GM12865 (cell line): ENCODE data around the gene RNF26.

Experiments used
- DNase-seq: peaks from one replicate; pipeline ENCODE4 v3.0.0; 2010; ENCODE audit warnings: low read depth
- H3K4me3 ChIP-seq: 2 replicates; pipeline ENCODE4 v1.5.1; 2011; ENCODE audit warnings: mild to moderate bottlenecking, low read depth, low read length, control low read depth
- TF ChIP-seq, protein P1 (sequence below): IDR thresholded peaks from 2 replicates; pipeline ENCODE4 v1.5.1; 2011; ENCODE audit warnings: low read length, control low read depth, low read depth, inconsistent platforms; ENCODE audit not compliant: insufficient read depth; ENCODE audit errors: missing control alignments

The RNF26 gene

DNA sequence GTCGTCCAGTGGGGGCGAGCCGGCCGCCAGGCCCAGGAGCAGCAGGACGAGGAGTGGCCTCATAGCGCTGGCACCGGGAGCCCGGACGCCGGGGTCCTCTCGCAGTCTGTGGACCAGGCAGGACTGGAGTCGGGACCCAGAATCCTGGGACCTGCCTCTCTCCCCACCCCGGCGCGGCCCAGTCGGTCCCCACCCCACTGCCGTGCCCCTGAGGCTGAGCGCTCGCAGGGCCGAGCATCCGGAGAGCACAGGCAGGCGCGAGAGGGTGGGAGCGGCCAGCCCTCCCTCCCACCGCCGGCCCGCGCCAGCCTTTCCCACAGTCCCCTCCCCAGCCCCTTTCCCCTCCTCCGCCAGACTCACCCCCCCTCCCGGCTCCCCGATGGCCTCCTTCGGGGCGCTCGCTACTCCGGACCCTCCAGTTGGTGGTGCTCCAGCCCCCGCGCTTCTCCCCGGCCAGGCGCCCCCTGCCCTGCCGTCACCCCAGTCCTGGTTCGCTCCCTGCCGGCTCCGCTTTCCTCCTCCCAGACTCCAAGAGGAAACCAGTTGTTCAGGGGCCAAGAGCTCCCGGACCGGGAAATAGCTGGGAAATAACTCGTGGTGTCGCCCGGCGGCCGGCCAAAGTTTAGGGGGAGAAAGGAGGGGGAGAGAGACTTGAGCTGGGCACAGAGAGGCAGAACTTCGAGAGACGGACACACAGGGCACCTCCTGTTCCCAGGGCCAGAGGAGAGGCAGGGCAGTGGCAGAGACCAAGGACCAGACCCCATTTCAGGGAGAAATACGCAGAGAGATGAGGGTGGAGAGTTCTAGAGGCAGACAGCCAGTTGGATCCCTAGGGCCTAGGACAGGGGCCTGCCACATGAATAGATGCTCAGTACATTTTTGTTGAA is 6.3 kb downstream of the RNF26 start, which contains the start of gene C1QTNF5:
TSS of gene C1QTNF5 (minus strand) at position 549 of the 887 bp plus-strand sequence. CDS start at position 63, 486 bp downstream.
- TF ChIP-seq, protein P1, sequence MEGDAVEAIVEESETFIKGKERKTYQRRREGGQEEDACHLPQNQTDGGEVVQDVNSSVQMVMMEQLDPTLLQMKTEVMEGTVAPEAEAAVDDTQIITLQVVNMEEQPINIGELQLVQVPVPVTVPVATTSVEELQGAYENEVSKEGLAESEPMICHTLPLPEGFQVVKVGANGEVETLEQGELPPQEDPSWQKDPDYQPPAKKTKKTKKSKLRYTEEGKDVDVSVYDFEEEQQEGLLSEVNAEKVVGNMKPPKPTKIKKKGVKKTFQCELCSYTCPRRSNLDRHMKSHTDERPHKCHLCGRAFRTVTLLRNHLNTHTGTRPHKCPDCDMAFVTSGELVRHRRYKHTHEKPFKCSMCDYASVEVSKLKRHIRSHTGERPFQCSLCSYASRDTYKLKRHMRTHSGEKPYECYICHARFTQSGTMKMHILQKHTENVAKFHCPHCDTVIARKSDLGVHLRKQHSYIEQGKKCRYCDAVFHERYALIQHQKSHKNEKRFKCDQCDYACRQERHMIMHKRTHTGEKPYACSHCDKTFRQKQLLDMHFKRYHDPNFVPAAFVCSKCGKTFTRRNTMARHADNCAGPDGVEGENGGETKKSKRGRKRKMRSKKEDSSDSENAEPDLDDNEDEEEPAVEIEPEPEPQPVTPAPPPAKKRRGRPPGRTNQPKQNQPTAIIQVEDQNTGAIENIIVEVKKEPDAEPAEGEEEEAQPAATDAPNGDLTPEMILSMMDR = no peak
- no peak within 1 kb of the TSS for H3K4me3 ChIP-seq
- DNase-seq = no peak

DNA sequence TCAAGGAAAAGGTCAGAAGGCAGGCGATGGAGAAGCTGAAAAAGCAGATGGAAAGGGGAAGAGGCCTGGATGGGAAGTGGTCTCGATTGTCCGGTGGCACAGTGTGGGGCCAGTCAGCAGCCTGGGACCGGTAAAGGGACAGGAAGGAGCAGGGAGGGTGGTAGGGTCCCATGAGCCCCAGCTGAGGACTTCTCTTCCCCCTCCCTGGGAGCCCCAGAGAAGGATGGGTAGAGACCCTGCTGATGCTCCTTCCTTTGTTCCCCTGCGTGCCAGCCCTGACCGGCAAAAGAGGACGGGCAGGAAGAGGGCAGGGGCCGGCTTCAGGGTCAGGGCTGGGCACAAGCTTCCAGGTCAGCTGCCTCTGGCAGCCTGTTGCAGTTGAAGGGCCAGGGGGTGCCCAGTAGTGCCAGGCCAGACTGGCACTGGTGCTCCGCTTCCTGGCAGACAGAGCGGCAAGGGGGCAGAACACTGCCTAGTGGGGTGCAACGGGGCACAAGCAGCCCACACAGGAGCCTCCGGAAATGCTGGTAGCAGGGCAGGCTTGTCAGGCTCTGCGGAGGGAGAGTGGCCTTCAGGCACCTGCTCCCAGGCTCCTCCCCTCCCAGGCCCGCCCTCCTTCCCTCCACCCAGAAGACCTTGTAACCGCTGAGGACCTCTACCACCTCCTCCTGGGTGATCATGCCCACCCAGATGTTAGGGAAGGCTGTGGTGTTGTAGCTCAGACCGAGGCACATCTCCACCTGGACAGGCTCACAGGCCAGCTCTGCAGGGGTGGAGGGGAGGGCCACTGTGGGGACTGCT is 7.1 kb downstream of the RNF26 start:
- no peak overlapping the region for H3K4me3 ChIP-seq
- no peak for DNase-seq
- TF ChIP-seq, protein P1 = no peak

DNA sequence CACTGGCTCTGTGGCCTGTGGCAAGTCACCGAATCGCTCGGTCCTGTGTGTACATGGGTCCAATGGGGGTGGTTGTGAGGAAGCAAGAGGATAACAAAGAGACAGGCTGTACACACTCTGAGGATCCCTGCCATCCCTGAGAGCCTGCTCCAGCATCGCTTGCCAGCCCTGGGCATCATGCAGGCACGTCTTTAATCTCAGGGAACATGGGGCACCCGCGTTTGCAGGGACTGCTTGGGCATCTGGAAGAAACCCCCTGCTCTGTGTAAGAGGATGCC is 7.6 kb downstream of the RNF26 start:
- TF ChIP-seq, protein P1 = no peak
- H3K4me3 ChIP-seq = no peak overlapping the region
- DNase-seq = no peak

DNA sequence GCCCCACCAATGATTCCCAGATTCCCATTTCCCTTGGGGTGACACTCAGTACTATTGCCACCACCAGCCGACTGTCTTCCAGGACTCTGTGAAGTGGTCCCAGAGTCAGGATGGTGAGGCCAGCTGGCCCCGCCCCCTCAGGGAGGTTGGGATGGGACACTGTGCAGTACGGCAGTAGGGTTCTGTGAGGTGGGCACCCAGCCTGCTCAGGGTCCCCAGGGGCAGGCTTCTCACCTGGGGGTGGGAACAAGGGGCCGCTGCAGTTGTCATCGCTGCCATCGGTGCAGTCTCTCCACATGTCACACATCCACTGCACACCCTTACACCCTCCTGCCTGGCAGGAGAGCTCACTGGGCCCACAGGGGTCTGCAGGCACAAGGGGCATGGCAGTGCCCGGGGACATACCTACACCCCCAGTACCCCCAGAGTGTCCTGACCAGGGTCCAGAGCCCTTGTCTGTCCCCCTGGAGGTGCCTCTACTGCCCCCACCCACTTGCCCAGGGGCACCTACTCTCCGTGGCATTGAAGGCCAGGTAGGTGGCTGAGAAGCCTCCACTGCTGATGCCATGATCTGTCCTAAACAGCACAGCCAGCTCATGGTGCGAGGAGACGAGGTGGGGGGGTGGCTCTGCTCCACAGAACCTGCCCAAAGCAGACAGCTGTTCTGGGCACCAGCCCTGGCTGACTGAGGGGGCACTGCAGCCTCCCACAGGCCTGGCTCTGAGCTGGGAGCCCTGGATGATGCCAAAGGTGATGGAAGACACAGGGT is 8.2 kb downstream of the RNF26 start:
- DNase-seq = no peak
- TF ChIP-seq, protein P1 = no peak
- no peak overlapping the region for H3K4me3 ChIP-seq

DNA sequence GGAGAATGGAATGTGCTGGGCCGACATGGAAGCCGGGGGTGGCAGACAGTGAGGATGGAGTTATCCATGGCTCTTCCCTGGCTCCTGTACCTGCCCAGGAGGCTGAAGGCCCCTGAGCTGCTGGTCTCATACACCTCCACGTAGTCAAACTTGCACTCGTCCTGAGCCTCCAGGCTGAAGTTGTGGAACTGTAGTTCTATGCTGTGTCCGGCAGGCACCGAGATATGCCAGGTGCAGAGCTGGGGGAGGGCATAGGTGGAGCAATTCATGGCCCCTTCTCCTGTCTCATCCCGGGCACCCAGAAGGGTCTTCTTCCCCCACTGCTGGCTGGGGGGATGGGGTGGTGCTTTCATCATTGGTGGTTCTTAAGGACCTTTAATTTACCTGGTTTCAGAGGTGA is 9.4 kb downstream of the RNF26 start:
- no peak overlapping the region for H3K4me3 ChIP-seq
- DNase-seq = no peak
- TF ChIP-seq, protein P1 = no peak

DNA sequence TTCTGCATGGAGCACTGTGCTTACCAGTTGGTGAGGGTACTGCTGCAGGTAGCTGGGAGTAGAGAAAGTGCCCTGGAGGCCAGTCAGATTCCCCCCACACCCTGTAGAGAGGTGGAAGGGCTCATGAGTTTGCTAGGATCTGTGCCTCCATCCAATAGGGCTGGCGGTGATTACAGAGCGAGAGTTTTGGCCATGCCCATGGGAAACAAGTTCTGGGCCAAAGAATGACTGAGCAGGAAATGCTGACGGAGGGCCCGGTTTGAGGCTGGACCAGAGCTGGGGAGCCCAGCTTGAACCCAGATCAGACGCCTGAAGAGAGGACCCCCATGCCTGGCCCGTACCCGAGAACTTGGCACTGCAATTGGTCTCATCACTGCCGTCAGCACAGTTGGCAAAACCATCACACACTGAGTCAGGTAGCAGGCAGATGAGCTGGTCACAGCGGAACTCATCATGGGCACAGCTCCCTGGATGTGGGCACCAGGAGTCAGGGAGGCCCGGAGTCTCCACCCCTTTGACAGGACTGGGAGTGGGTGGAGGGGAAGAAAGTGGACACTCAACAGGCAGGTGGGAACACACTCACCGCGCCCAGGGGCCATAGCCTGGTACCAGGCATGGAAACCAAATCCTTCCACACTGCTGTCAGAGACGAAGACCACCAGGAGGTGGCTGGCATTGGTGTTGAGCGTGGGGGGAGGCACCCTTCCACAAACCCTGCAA is 10.1 kb downstream of the RNF26 start:
- DNase-seq = no peak
- TF ChIP-seq, protein P1 = no peak
- no peak overlapping the region for H3K4me3 ChIP-seq
